Sigmoid colon (tissue), 7 donors: ENCODE results near the gene SCUBE3. TPM values are rescaled to one million over a fixed set of nuclear protein-coding genes. Genes with fewer than 3 reads are reported as not detected.

Experiments
- DNase-seq: peaks from one replicate; pipeline ENCODE4 v3.0.0-alpha.2; 2019
- H3K27ac ChIP-seq, 4 donors: fragments of 200-600 bp; sonication (generic); one replicate each; pipeline ENCODE4 v1.5.1; 2016 to 2019; ENCODE audit warnings: mild to moderate bottlenecking in 1 of 4
- H3K27me3 ChIP-seq, 3 donors: fragments of 200-600 bp; sonication (generic); one replicate each; pipeline ENCODE4 v1.5.1; 2019; ENCODE audit warnings: mild to moderate bottlenecking in 1 of 3
- H3K36me3 ChIP-seq, 4 donors: fragments of 200-600 bp; sonication (generic); one replicate each; pipeline ENCODE4 v1.5.1; 2016 to 2019
- H3K4me1 ChIP-seq, 4 donors: fragments of 200-600 bp; sonication (generic); one replicate each; pipeline ENCODE4 v1.5.1; 2017 to 2019
- H3K4me3 ChIP-seq, 4 donors: fragments of 200-600 bp; sonication (generic); one replicate each; pipeline ENCODE4 v1.5.1; 2017 to 2019; ENCODE audit warnings: mild to moderate bottlenecking in 2 of 4, moderate library complexity in 1 of 4
- H3K9me3 ChIP-seq, 4 donors: fragments of 200-600 bp in 3 of 4; sonication (generic) in 3 of 4; one replicate each; pipeline versions ENCODE4 v1.5.1 to v1.6.1; 2013 to 2019
- CTCF ChIP-seq, 4 experiments: fragments of 450-650 bp in 3 of 4; fragments of 200-600 bp in 1 of 4; IDR thresholded peaks; one replicate each; pipeline ENCODE4 v1.5.1; 2016 to 2019; ENCODE audit warnings: antibody characterized with exemption in 4 of 4, mild to moderate bottlenecking in 3 of 4, moderate library complexity in 2 of 4
- EP300 ChIP-seq, 4 donors: sonication (generic); formaldehyde crosslinking; IDR thresholded peaks; one replicate each; pipeline ENCODE4 v1.6.1; 2017; ENCODE audit warnings: antibody characterized with exemption in 4 of 4
- POLR2A ChIP-seq, 2 donors: fragments of 450-650 bp; IDR thresholded peaks; one replicate each; pipeline ENCODE4 v1.6.1; 2016; ENCODE audit warnings: antibody characterized with exemption in 2 of 2, mild to moderate bottlenecking in 2 of 2, moderate library complexity in 2 of 2
- POLR2AphosphoS5 ChIP-seq, 4 donors: sonication (generic); formaldehyde crosslinking; IDR thresholded peaks; one replicate each; pipeline ENCODE4 v1.6.1; 2017; ENCODE audit warnings: antibody characterized with exemption in 4 of 4
- WGBS, 2 donors: extraction: QIAGEN DNeasy Blood & Tissue Kit; methylation state at CpG; one replicate each; pipeline ENCODE4 v1.1.7; 2013; 5-methylcytosine and 5-hydroxymethylcytosine counted together
- intact Hi-C: fragments of 100-400 bp; cut with DNase I; formaldehyde crosslinking; loops from one replicate; pipeline ENCODE4 v1.15.1; 2023
- polyA plus RNA-seq, 3 donors: library from polyadenylated mRNA; stranded (reverse); fragments of 200-250 nt; gene quantifications; one replicate each; pipeline ENCODE4 v1.2.3, GENCODE V29; 2013
- total RNA-seq, 4 donors: library from RNA; depleted of rRNA; stranded (reverse); fragments of >200 nt; gene quantifications; one replicate each; pipeline ENCODE4 v1.1.0, GENCODE V29; 2016
- donor health status: healthy with polysubstance abuse.
- donor health status: Bipolar disorder and iron deficiency.
- donor health status: healthy.

Gene SCUBE3
- total and polyA plus RNA-seq, 7 donors = 0.29 to 12.7 (median 4.9) TPM; not detected in 2

GRCh38 chr6:35185971-35186370 lies 27.8 kb upstream of the SCUBE3 start:
- TF ChIP-seq CTCF (IDR thresholded peaks at IDR 0.05) (no peak), POLR2A (IDR thresholded peaks at IDR 0.05) (no peak), EP300 (IDR thresholded peaks at IDR 0.05) (no peak), POLR2AphosphoS5 (IDR thresholded peaks at IDR 0.05) (no peak)
- peaks cover 0 to 21% (median 19%) of the 10 kb centered on the region in 4 donors for H3K4me1 ChIP-seq

GRCh38 chr6:35186571-35186970 lies 27.2 kb upstream of the SCUBE3 start:
- WGBS, 2 donors = 95 to 98% methylated on average over 2 of the region's 2 CpGs
- Histone ChIP-seq H3K27me3 (no peaks in the 10 kb centered on the region), H3K4me3 (no peak overlapping the region), H3K27ac (no peak overlapping the region), H3K36me3 (no peaks in the 10 kb centered on the region), H3K4me1 (peaks cover 0 to 15% (median 13%) of the 10 kb centered on the region in 4 donors), H3K9me3 (no peaks in the 10 kb centered on the region)
- intact Hi-C loops = no loop called here
- no peak for DNase-seq
- TF ChIP-seq POLR2A (IDR thresholded peaks at IDR 0.05) (no peak), POLR2AphosphoS5 (IDR thresholded peaks at IDR 0.05) (no peak), CTCF (IDR thresholded peaks at IDR 0.05) (no peak)

More at GRCh38 chr6:35185971-35186370, 27.8 kb upstream of the SCUBE3 start:
- no peaks in the 10 kb centered on the region for H3K9me3 ChIP-seq
- H3K27ac ChIP-seq = no peak overlapping the region
- WGBS, 2 donors = 61 to 76% methylated on average over 1 of the region's 1 CpG
- DNase-seq = no peak
- H3K4me3 ChIP-seq = no peak overlapping the region
- intact Hi-C loops = no loop called here
- H3K27me3 ChIP-seq = no peaks in the 10 kb centered on the region
- H3K36me3 ChIP-seq = no peaks in the 10 kb centered on the region

- no peak for DNase-seq
- WGBS, 2 donors = 89% methylated on average over 3 of the region's 3 CpGs
- Histone ChIP-seq H3K27ac (no peak overlapping the region), H3K4me3 (no peak overlapping the region), H3K9me3 (no peaks in the 10 kb centered on the region), H3K36me3 (no peaks in the 10 kb centered on the region), H3K4me1 (peaks cover 0 to 7% (median 6%) of the 10 kb centered on the region in 4 donors), H3K27me3 (no peaks in the 10 kb centered on the region)
- intact Hi-C loops = no loop called here
- TF ChIP-seq CTCF (IDR thresholded peaks at IDR 0.05) (no peak), POLR2AphosphoS5 (IDR thresholded peaks at IDR 0.05) (no peak), EP300 (IDR thresholded peaks at IDR 0.05) (no peak), POLR2A (IDR thresholded peaks at IDR 0.05) (no peak)
Measured at GRCh38 chr6:35188886-35189285, 24.9 kb upstream of the SCUBE3 start.

- Histone ChIP-seq H3K36me3 (no peaks in the 10 kb centered on the region), H3K27ac (no peak overlapping the region), H3K9me3 (no peaks in the 10 kb centered on the region), H3K4me1 (peaks cover 0 to 4% (median 3%) of the 10 kb centered on the region in 4 donors), H3K4me3 (no peak overlapping the region), H3K27me3 (no peaks in the 10 kb centered on the region)
- intact Hi-C loops = no loop called here
- TF ChIP-seq POLR2A (IDR thresholded peaks at IDR 0.05) (no peak), EP300 (IDR thresholded peaks at IDR 0.05) (no peak), POLR2AphosphoS5 (IDR thresholded peaks at IDR 0.05) (no peak), CTCF (IDR thresholded peaks at IDR 0.05) (no peak)
- no peak for DNase-seq
Measured at GRCh38 chr6:35190306-35190705, 23.4 kb upstream of the SCUBE3 start.

GRCh38 chr6:35191889-35192288 lies 21.9 kb upstream of the SCUBE3 start:
- H3K4me1 ChIP-seq = no peaks in the 10 kb centered on the region
- no peak for DNase-seq
- no peaks in the 10 kb centered on the region for H3K9me3 ChIP-seq
- WGBS, 2 donors = 86 to 96% methylated on average over 11 of the region's 11 CpGs
- intact Hi-C loops = no loop called here
- no peaks in the 10 kb centered on the region for H3K27me3 ChIP-seq
- H3K27ac ChIP-seq = no peak overlapping the region
- H3K4me3 ChIP-seq = no peak overlapping the region
- TF ChIP-seq POLR2A (IDR thresholded peaks at IDR 0.05) (no peak), EP300 (IDR thresholded peaks at IDR 0.05) (no peak), POLR2AphosphoS5 (IDR thresholded peaks at IDR 0.05) (no peak), CTCF (IDR thresholded peaks at IDR 0.05) (no peak)
- H3K36me3 ChIP-seq = no peaks in the 10 kb centered on the region
